ENCODE results near the gene NNT.

GRCh38 chr5:43702293-43702692 is 99.3 kb downstream of the NNT start:
- TF ChIP-seq CTCF (IDR thresholded peaks at IDR 0.05) (no peak), POLR2A (IDR thresholded peaks at IDR 0.05) (no peak)
